Progenitor cell of endocrine pancreas (in vitro differentiated cells): Measurements from ENCODE around the gene PTAR1. TPM values are rescaled to one million over a fixed set of nuclear protein-coding genes. Genes with fewer than 3 reads are reported as not detected.
"Not testable (repeated sequence)": the region's sequence is repeated elsewhere in the genome, so short reads cannot be mapped to it uniquely, and the experiment has no call there.

Experiments
- DNase-seq: peaks from one replicate; pipeline ENCODE4 v3.0.0; 2021; ENCODE audit warnings: low spot score; ENCODE audit not compliant: unreplicated experiment
- H3K27ac Mint-ChIP-seq: 2 replicates; pipeline ENCODE4 v1.8.0; 2021; ENCODE audit warnings: mild to moderate bottlenecking, moderate library complexity, mixed read lengths
- H3K27me3 Mint-ChIP-seq: 2 replicates; pipeline ENCODE4 v1.8.0; 2021; ENCODE audit warnings: mixed read lengths
- H3K36me3 Mint-ChIP-seq: 2 replicates; pipeline ENCODE4 v1.8.0; 2022; ENCODE audit warnings: mixed read lengths; ENCODE audit not compliant: insufficient read depth
- H3K4me1 Mint-ChIP-seq: 2 replicates; pipeline ENCODE4 v1.8.0; 2021; ENCODE audit warnings: low read depth, mixed read lengths
- H3K4me3 Mint-ChIP-seq: 2 replicates; pipeline ENCODE4 v1.8.0; 2021; ENCODE audit warnings: low read depth, mild to moderate bottlenecking, moderate library complexity, mixed read lengths
- H3K9me3 Mint-ChIP-seq: 2 replicates; pipeline ENCODE4 v1.8.0; 2021; ENCODE audit warnings: low read depth, mixed read lengths
- CTCF ChIP-seq: fragments of 200-600 bp; sonication (generic); IDR thresholded peaks from one replicate; pipeline ENCODE4 v1.5.0; 2021; ENCODE audit warnings: antibody characterized with exemption, mild to moderate bottlenecking; ENCODE audit not compliant: unreplicated experiment
- total RNA-seq: library from RNA; stranded (reverse); gene quantifications from 2 replicates; pipeline ENCODE4 v1.2.1, GENCODE V29; 2021

PTAR1 gene
- total RNA-seq, 1 donor from 2014 or later, result 59.3 TPM

DNA sequence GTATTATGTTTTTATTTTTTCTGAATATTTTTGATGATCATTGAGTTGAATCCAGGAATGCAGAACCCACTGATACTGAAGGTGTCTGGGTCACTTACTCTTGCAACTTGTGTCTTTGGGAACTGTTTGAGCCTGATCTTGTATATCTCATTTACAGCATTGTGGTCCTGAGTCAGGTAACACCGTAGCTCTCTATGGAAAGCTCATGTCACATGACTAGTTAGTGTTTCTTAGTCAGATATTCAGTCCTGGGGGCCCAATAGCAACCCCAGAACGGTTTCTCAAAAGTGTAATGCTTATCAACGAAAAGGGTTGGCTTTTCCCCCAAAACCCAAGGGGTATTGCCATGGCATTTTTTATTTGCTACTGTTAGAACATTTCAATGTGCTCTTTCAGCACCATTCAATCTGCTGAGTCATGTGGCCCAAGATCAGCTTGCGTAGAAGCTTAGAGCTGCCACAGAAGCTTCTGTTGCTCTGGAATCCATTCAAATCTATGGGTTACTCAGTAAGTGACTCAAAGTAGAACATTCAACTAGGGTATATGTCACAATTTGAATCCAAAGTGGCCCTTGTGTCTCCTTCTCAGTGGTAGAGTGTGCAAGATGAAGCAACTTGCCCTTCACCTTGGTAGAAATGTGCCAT is 12.1 kb upstream of the PTAR1 start:
- H3K9me3 Mint-ChIP-seq, result no peaks in the 10 kb centered on the region
- no peak for TF ChIP-seq CTCF
- no peaks in the 10 kb centered on the region for H3K36me3 Mint-ChIP-seq
- H3K4me3 Mint-ChIP-seq, result no peak overlapping the region
- H3K4me1 Mint-ChIP-seq, result no peaks in the 10 kb centered on the region
- no peaks in the 10 kb centered on the region for H3K27me3 Mint-ChIP-seq
- no peak overlapping the region for H3K27ac Mint-ChIP-seq
- no peak for DNase-seq

GRCh38 chr9:69768716-69769115 is 8.9 kb upstream of the PTAR1 start:
- no peak overlapping the region for H3K4me3 Mint-ChIP-seq
- no peaks in the 10 kb centered on the region for H3K9me3 Mint-ChIP-seq
- H3K27ac Mint-ChIP-seq, result no peak overlapping the region
- no peak for TF ChIP-seq CTCF
- H3K36me3 Mint-ChIP-seq, result no peaks in the 10 kb centered on the region
- no peaks in the 10 kb centered on the region for H3K27me3 Mint-ChIP-seq
- H3K4me1 Mint-ChIP-seq, result peaks cover 2% of the 10 kb centered on the region
- no peak for DNase-seq

GRCh38 chr9:69768101-69768500 is 8.3 kb upstream of the PTAR1 start:
- H3K9me3 Mint-ChIP-seq, result no peaks in the 10 kb centered on the region
- no peak overlapping the region for H3K4me3 Mint-ChIP-seq
- H3K4me1 Mint-ChIP-seq, result peaks cover 2% of the 10 kb centered on the region
- H3K27me3 Mint-ChIP-seq, result no peaks in the 10 kb centered on the region
- H3K36me3 Mint-ChIP-seq, result no peaks in the 10 kb centered on the region
- no peak for DNase-seq
- TF ChIP-seq CTCF, result no peak
- H3K27ac Mint-ChIP-seq, result no peak overlapping the region

DNA sequence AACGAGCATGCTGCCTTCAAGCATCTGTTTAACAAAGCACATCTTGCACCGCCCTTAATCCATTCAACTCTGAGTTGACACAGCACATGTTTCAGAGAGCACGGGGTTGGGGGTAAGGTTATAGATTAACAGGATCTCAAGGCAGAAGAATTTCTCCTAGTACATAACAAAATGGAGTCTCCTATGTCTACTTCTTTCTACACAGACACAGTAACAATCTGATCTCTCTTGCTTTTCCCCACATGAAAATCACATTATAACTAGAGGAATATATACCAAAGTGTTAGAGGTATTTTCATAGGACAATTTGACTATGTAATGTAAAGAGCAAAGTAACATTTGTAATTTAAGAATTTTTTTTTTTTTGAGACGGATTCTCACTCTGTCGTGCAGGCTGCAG is 4.1 kb upstream of the PTAR1 start:
- H3K27ac Mint-ChIP-seq, result peak overlapping the region; percentile 98
- H3K4me3 Mint-ChIP-seq, result peak overlapping the region; percentile 44
- H3K4me1 Mint-ChIP-seq, result peaks cover 12% of the 10 kb centered on the region
- not testable (repeated sequence) for H3K36me3 Mint-ChIP-seq, DNase-seq, H3K9me3 Mint-ChIP-seq, H3K27me3 Mint-ChIP-seq

DNA sequence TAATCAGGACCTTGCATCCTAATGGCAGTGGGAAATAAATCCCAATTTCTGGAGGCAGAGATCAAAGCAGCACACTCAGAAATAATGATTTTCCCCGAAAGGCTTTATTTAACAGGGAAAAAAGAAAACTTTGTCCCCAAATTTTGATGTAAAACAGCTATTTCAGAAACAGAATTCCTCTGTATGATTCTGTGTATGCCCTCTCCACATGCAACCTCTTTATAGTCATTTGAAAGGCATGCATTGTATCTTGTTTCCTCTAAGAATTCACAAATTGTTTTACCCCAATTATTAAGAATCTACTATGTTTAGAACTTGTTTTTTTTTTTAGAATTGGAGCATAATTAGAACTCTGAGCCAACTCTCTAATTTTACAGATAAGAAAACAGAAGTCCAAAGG is 2.7 kb upstream of the PTAR1 start:
- Mint-ChIP-seq H3K4me1 (peaks cover 19% of the 10 kb centered on the region), H3K4me3 (no peak overlapping the region), H3K27me3 (no peaks in the 10 kb centered on the region), H3K27ac (peak overlapping the region; percentile 59), H3K36me3 (no peaks in the 10 kb centered on the region), H3K9me3 (no peaks in the 10 kb centered on the region)
- no peak for DNase-seq
- TF ChIP-seq CTCF, result no peak

DNA sequence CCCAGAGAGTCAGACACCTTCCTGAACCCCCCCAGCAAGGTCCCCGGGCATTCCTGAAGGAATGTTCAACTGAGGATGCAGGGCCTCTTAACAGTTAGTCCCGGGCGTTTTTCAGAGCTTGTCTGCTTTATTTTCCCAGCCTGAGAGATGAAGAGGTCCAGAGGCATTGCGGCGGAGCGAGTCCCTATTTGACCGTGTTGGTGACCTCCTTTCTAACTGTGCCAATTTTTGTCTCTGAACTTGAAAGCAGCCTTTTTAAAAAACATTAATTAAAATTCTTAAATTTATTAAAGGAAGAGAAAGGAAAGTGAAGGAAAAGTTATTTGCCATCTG is 433 bp upstream of the PTAR1 start:
- Mint-ChIP-seq H3K36me3 (no peaks in the 10 kb centered on the region), H3K27me3 (no peaks in the 10 kb centered on the region), H3K4me1 (peaks cover 29% of the 10 kb centered on the region), H3K9me3 (no peaks in the 10 kb centered on the region), H3K27ac (peak overlapping the region; percentile 96), H3K4me3 (peak overlapping the region; percentile 89)
- TF ChIP-seq CTCF, result no peak
- no peak for DNase-seq
